ENCODE results near the gene ZNF730. TPM values are rescaled to one million over a fixed set of nuclear protein-coding genes. Genes with fewer than 3 reads are reported as not detected.

The ZNF730 gene
- polyA plus RNA-seq, 1 donor (not counting 4 experiments of a cell fraction or from before 2014, with no cell fraction given), result 0.08 TPM

GRCh38 chr19:23099966-23100365 lies 16.9 kb upstream of the ZNF730 start:
- Histone ChIP-seq H3K9me3 (ENCODE audit: control insufficient read depth, low read depth, low read length) (peaks cover 11% of the 10 kb centered on the region), H3K27ac (ENCODE audit: control insufficient read depth, insufficient read depth, low read length) (no peak overlapping the region), H3K36me3 (ENCODE audit: control insufficient read depth in 2 of 2, extremely low read depth in 1 of 2, insufficient read depth in 2 of 2, low read length in 2 of 2) (no peaks in the 10 kb centered on the region), H4K20me1 (ENCODE audit: control insufficient read depth, extremely low read depth, insufficient read depth, low read length) (no peaks in the 10 kb centered on the region), H3K9ac (ENCODE audit: control insufficient read depth, extremely low read depth, insufficient read depth, low read length) (no peak overlapping the region), H3K79me2 (ENCODE audit: control insufficient read depth, insufficient read depth, low read length) (no peaks in the 10 kb centered on the region), H3K4me3 (ENCODE audit: control insufficient read depth in 2 of 3, extremely low read depth in 1 of 3, insufficient read depth in 2 of 3, low read depth in 1 of 3, low read length in 3 of 3) (no peak overlapping the region), H2AFZ (ENCODE audit: control insufficient read depth, low read length) (no peak overlapping the region), H3K9me1 (ENCODE audit: control insufficient read depth, extremely low read depth, insufficient read depth, low read length) (no peaks in the 10 kb centered on the region), H3K4me1 (ENCODE audit: control insufficient read depth, extremely low read depth, insufficient read depth, low read length) (no peaks in the 10 kb centered on the region), H3K4me2 (ENCODE audit: control insufficient read depth, extremely low read depth, insufficient read depth, low read depth, low read length) (no peak overlapping the region), H3K27me3 (ENCODE audit: control insufficient read depth, extremely low read depth, insufficient read depth, low read length) (no peaks in the 10 kb centered on the region)
- no peak for DNase-seq (ENCODE audit: low read depth, low spot score)
- dilution Hi-C loops (cut with MboI; ENCODE audit: extremely low pct_ligation_motif_present, low sequenced_read_pairs), result no loop called here
- TF ChIP-seq EZH2 (IDR thresholded peaks at IDR 0.05; ENCODE audit: low read length) (no peak), CTCF (optimal IDR thresholded peaks at IDR 0.05 in 1 of 3, IDR thresholded peaks at IDR 0.05 in 1 of 3, conservative IDR thresholded peaks at IDR 0.05 in 1 of 3; ENCODE audit: extremely low read depth in 1 of 3, insufficient read depth in 2 of 3, low read length in 3 of 3) (no peak)
- no peak for FAIRE-seq

- Histone ChIP-seq H3K4me2 (ENCODE audit: control insufficient read depth, extremely low read depth, insufficient read depth, low read depth, low read length) (no peak overlapping the region), H3K79me2 (ENCODE audit: control insufficient read depth, insufficient read depth, low read length) (no peaks in the 10 kb centered on the region), H4K20me1 (ENCODE audit: control insufficient read depth, extremely low read depth, insufficient read depth, low read length) (no peaks in the 10 kb centered on the region), H3K27me3 (ENCODE audit: control insufficient read depth, extremely low read depth, insufficient read depth, low read length) (no peaks in the 10 kb centered on the region), H3K36me3 (ENCODE audit: control insufficient read depth in 2 of 2, extremely low read depth in 1 of 2, insufficient read depth in 2 of 2, low read length in 2 of 2) (no peaks in the 10 kb centered on the region), H3K4me1 (ENCODE audit: control insufficient read depth, extremely low read depth, insufficient read depth, low read length) (no peaks in the 10 kb centered on the region), H3K9me3 (ENCODE audit: control insufficient read depth, low read depth, low read length) (peaks cover 11% of the 10 kb centered on the region), H3K27ac (ENCODE audit: control insufficient read depth, insufficient read depth, low read length) (no peak overlapping the region), H3K4me3 (ENCODE audit: control insufficient read depth in 2 of 3, extremely low read depth in 1 of 3, insufficient read depth in 2 of 3, low read depth in 1 of 3, low read length in 3 of 3) (no peak overlapping the region), H3K9ac (ENCODE audit: control insufficient read depth, extremely low read depth, insufficient read depth, low read length) (no peak overlapping the region), H2AFZ (ENCODE audit: control insufficient read depth, low read length) (no peak overlapping the region), H3K9me1 (ENCODE audit: control insufficient read depth, extremely low read depth, insufficient read depth, low read length) (no peaks in the 10 kb centered on the region)
- TF ChIP-seq EZH2 (IDR thresholded peaks at IDR 0.05; ENCODE audit: low read length) (no peak), CTCF (optimal IDR thresholded peaks at IDR 0.05 in 1 of 3, IDR thresholded peaks at IDR 0.05 in 1 of 3, conservative IDR thresholded peaks at IDR 0.05 in 1 of 3; ENCODE audit: extremely low read depth in 1 of 3, insufficient read depth in 2 of 3, low read length in 3 of 3) (no peak)
- FAIRE-seq, result no peak
- dilution Hi-C loops (cut with MboI; ENCODE audit: extremely low pct_ligation_motif_present, low sequenced_read_pairs), result no loop called here
- no peak for DNase-seq (ENCODE audit: low read depth, low spot score)
Observed at GRCh38 chr19:23101241-23101640, 15.6 kb upstream of the ZNF730 start.
